Left lung (tissue), 10 donors: ENCODE measurements around the gene ETFRF1. TPM values are rescaled to one million over a fixed set of nuclear protein-coding genes. Genes with fewer than 3 reads are reported as not detected.

Experiments
- ATAC-seq: fragments of 200-7000 bp; cut with Tn5 transposase; one replicate; pipeline ENCODE4 v1.9.1; 2020; ENCODE audit warnings: moderate library complexity
- DNase-seq, 4 donors: peaks; one replicate each; pipeline ENCODE4 v3.0.0-alpha.2; 2013 to 2020
- H3K27ac ChIP-seq, 2 donors: fragments of 200-600 bp; sonication (generic) in 1 of 2; one replicate each; pipeline versions ENCODE4 v1.5.0 to v1.8.0; 2020 to 2021
- H3K27me3 ChIP-seq, 2 donors: fragments of 200-600 bp; sonication (generic) in 1 of 2; one replicate each; pipeline versions ENCODE4 v1.5.0 to v1.8.0; 2020 to 2021
- H3K36me3 ChIP-seq, 2 donors: fragments of 200-600 bp; sonication (generic) in 1 of 2; one replicate each; pipeline versions ENCODE4 v1.5.0 to v1.8.0; 2020 to 2021
- H3K4me1 ChIP-seq, 2 donors: fragments of 200-600 bp; one replicate each; pipeline ENCODE4 v1.8.0; 2021
- H3K4me3 ChIP-seq, 2 donors: fragments of 200-600 bp; sonication (generic) in 1 of 2; one replicate each; pipeline versions ENCODE4 v1.5.0 to v1.8.0; 2020 to 2021; ENCODE audit warnings: mild to moderate bottlenecking in 1 of 2
- H3K9me3 ChIP-seq, 2 donors: fragments of 200-600 bp; sonication (generic) in 1 of 2; one replicate each; pipeline versions ENCODE4 v1.5.0 to v1.8.0; 2020 to 2021
- CTCF ChIP-seq, 2 donors: fragments of 200-600 bp; sonication (generic) in 1 of 2; IDR thresholded peaks; one replicate each; pipeline versions ENCODE4 v1.5.0 to v1.8.0; 2021; ENCODE audit warnings: antibody characterized with exemption in 2 of 2
- intact Hi-C, 2 donors: fragments of 100-400 bp; cut with DNase I; formaldehyde crosslinking; loops; one replicate each; pipeline versions ENCODE4 v1.11.2 to v1.14.2; 2022
- polyA plus RNA-seq, 6 donors: library from polyadenylated mRNA; unstranded; fragments of 120-200 nt; gene quantifications; one replicate each; pipeline ENCODE4 v1.2.1, GENCODE V29; 2013; ENCODE audit not compliant: insufficient read length in 6 of 6
- total RNA-seq, 2 donors: library from RNA; stranded (reverse); fragmentation: NEBNext Ultra II Directional; extraction: Animal tissue kit (Norgen Biotek cat#: 25700); gene quantifications; one replicate each; pipeline ENCODE4 v1.2.1, GENCODE V29; 2021
- donor health status: DM: no; HTN: yes; CAD: no.
- donor health status: DM: no; HTN: no; CAD: no.

The ETFRF1 gene
- total and polyA plus RNA-seq, 8 donors: 17.1 to 27.0 (median 25.7) TPM

DNA sequence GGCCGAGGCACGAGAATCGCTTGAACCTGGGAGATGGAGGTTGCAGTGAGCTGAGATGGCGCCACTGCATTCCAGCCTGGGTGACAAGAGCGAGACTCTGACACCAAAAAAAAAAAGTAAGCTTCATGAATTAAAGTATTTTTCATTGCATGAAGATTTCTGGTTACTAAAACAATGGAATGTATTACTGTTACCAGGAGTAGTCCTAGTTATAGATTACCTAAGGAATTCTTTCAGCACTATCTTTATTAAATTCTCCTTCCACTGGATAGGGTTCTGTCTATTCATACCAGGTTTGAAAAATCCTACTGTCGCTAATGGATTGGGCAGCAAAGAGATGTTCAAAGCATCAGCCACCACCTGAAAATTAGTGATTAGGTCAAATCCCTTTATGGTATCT lies 12.4 kb downstream of the ETFRF1 start:
- no peaks in the 10 kb centered on the region for H3K27me3 ChIP-seq
- H3K27ac ChIP-seq: no peak overlapping the region
- DNase-seq (no peak), ATAC-seq (no peak)
- H3K36me3 ChIP-seq: peaks cover 0 to 51% of the 10 kb centered on the region in 2 donors
- H3K9me3 ChIP-seq: no peaks in the 10 kb centered on the region
- intact Hi-C loops: no loop called here
- no peak for TF ChIP-seq CTCF (IDR thresholded peaks at IDR 0.05)
- no peak overlapping the region for H3K4me3 ChIP-seq
- H3K4me1 ChIP-seq: no peaks in the 10 kb centered on the region

- H3K27me3 ChIP-seq: no peaks in the 10 kb centered on the region
- intact Hi-C loops: no loop called here
- H3K4me3 ChIP-seq: no peak overlapping the region
- no peaks in the 10 kb centered on the region for H3K4me1 ChIP-seq
- peaks cover 0 to 51% of the 10 kb centered on the region in 2 donors for H3K36me3 ChIP-seq
- no peak for TF ChIP-seq CTCF (IDR thresholded peaks at IDR 0.05)
- no peaks in the 10 kb centered on the region for H3K9me3 ChIP-seq
- H3K27ac ChIP-seq: no peak overlapping the region
- no peak for ATAC-seq
- no peak for DNase-seq
Observed at GRCh38 chr12:25207846-25208245, 12.8 kb downstream of the ETFRF1 start.

- no peaks in the 10 kb centered on the region for H3K27me3 ChIP-seq
- TF ChIP-seq CTCF (IDR thresholded peaks at IDR 0.05): no peak
- H3K4me1 ChIP-seq: no peaks in the 10 kb centered on the region
- H3K27ac ChIP-seq: no peak overlapping the region
- no peak overlapping the region for H3K4me3 ChIP-seq
- DNase-seq: no peak
- H3K9me3 ChIP-seq: no peaks in the 10 kb centered on the region
- ATAC-seq: no peak
- peaks cover 0 to 45% of the 10 kb centered on the region in 2 donors for H3K36me3 ChIP-seq
- intact Hi-C loops: no loop called here
Observed at GRCh38 chr12:25208554-25208953, 13.5 kb downstream of the ETFRF1 start.

- intact Hi-C loops: no loop called here
- H3K4me1 ChIP-seq: no peaks in the 10 kb centered on the region
- H3K9me3 ChIP-seq: no peaks in the 10 kb centered on the region
- no peak overlapping the region for H3K4me3 ChIP-seq
- no peak for ATAC-seq
- no peaks in the 10 kb centered on the region for H3K27me3 ChIP-seq
- H3K36me3 ChIP-seq: peaks cover 0 to 28% of the 10 kb centered on the region in 2 donors
- DNase-seq: no peak
- no peak overlapping the region for H3K27ac ChIP-seq
- no peak for TF ChIP-seq CTCF (IDR thresholded peaks at IDR 0.05)
Observed at GRCh38 chr12:25213338-25213737, 18.3 kb downstream of the ETFRF1 start.

- DNase-seq (no peak), ATAC-seq (no peak)
- no peaks in the 10 kb centered on the region for H3K9me3 ChIP-seq
- intact Hi-C loops: no loop called here
- H3K27me3 ChIP-seq: no peaks in the 10 kb centered on the region
- peaks cover 3 to 18% of the 10 kb centered on the region in 2 donors for H3K36me3 ChIP-seq
- peaks cover 0 to 4% of the 10 kb centered on the region in 2 donors for H3K4me1 ChIP-seq
- H3K4me3 ChIP-seq: no peak overlapping the region
- TF ChIP-seq CTCF (IDR thresholded peaks at IDR 0.05): no peak
- H3K27ac ChIP-seq: no peak overlapping the region
Observed at GRCh38 chr12:25236190-25236589, 41.2 kb downstream of the ETFRF1 start.
